Non-pigmented ciliary epithelial cell (primary cell): Measurements from ENCODE around the gene SPDYE16.
"Not testable (repeated sequence)": the region's sequence is repeated elsewhere in the genome, so short reads cannot be mapped to it uniquely, and the experiment has no call there.

Source experiments
- DNase-seq: peaks from one replicate; pipeline ENCODE4 v3.0.0-alpha.2; 2010; ENCODE audit warnings: low read depth

The SPDYE16 gene

GRCh38 chr7:76549025-76549854 lies 6.1 kb upstream of the SPDYE16 start:
- DNase-seq: peak; percentile 37

GRCh38 chr7:76531643-76532042 lies 11.5 kb downstream of the SPDYE16 start:
- not testable (repeated sequence) for DNase-seq

- DNase-seq: not testable (repeated sequence)
Observed at GRCh38 chr7:76526183-76526582, 16.9 kb downstream of the SPDYE16 start.

- not testable (repeated sequence) for DNase-seq
Observed at GRCh38 chr7:76516932-76517331, 26.2 kb downstream of the SPDYE16 start.

GRCh38 chr7:76515999-76516443 lies 27.1 kb downstream of the SPDYE16 start:
- no peak for DNase-seq

- no peak for DNase-seq
Observed at GRCh38 chr7:76514926-76515771, 27.9 kb downstream of the SPDYE16 start.

- DNase-seq: no peak
Observed at GRCh38 chr7:76513817-76514799, 29.0 kb downstream of the SPDYE16 start.

GRCh38 chr7:76512941-76513816 lies 29.9 kb downstream of the SPDYE16 start:
- no peak for DNase-seq

GRCh38 chr7:76511911-76512885 lies 30.9 kb downstream of the SPDYE16 start:
- not testable (repeated sequence) for DNase-seq

GRCh38 chr7:76511200-76511910 lies 31.7 kb downstream of the SPDYE16 start:
- DNase-seq: not testable (repeated sequence)

GRCh38 chr7:76509931-76510877 lies 32.9 kb downstream of the SPDYE16 start, which contains the start of gene UPK3B:
Gene UPK3B, plus strand, starts transcription at chr7:76510552. Its CDS starts 101 bp downstream, at chr7:76510653.
- DNase-seq: no peak

- DNase-seq: no peak
Observed at GRCh38 chr7:76507723-76508406, 35.2 kb downstream of the SPDYE16 start.

- not testable (repeated sequence) for DNase-seq
Observed at GRCh38 chr7:76506643-76507042, 36.5 kb downstream of the SPDYE16 start.

GRCh38 chr7:76506081-76506440 lies 37.0 kb downstream of the SPDYE16 start:
- DNase-seq: no peak

- no peak for DNase-seq
Observed at GRCh38 chr7:76505168-76506080, 37.7 kb downstream of the SPDYE16 start.
